WTC11 (cell line): Measurements from ENCODE around the gene RNF149. TPM values are rescaled to one million over a fixed set of nuclear protein-coding genes. Genes with fewer than 3 reads are reported as not detected.

Experiments
- ATAC-seq: fragments of 200-7000 bp; cut with Tn5 transposase; 2 replicates; pipeline ENCODE4 v1.10.0; 2021; ENCODE audit warnings: mild to moderate bottlenecking, moderate library complexity
- CTCF ChIA-PET: fragments of 300-600 bp; sonication (Branson Sonifier 250); formaldehyde crosslinking; loops from one replicate; lab custom pipeline; 2021; ENCODE audit warnings: antibody characterized with exemption; lab: Charles Lee
- POLR2A ChIA-PET: fragments of 350-600 bp; sonication (Branson Sonifier 250); formaldehyde crosslinking; loops from one replicate; lab custom pipeline; 2021; ENCODE audit warnings: antibody characterized with exemption; lab: Charles Lee
- DNase-seq: peaks from one replicate; pipeline ENCODE4 v3.0.0; 2021; ENCODE audit warnings: low spot score
- H3K27ac Mint-ChIP-seq: 2 replicates; pipeline ENCODE4 v1.8.0; 2021; ENCODE audit warnings: mixed read lengths
- H3K27me3 Mint-ChIP-seq: 2 replicates; pipeline ENCODE4 v1.8.0; 2021; ENCODE audit warnings: low read depth, mild to moderate bottlenecking, moderate library complexity, mixed read lengths
- H3K36me3 Mint-ChIP-seq: 2 replicates; pipeline ENCODE4 v1.8.0; 2021; ENCODE audit warnings: mixed read lengths
- H3K4me1 Mint-ChIP-seq: 2 replicates; pipeline ENCODE4 v1.8.0; 2022; ENCODE audit warnings: mixed read lengths
- H3K4me3 Mint-ChIP-seq: 2 replicates; pipeline ENCODE4 v1.8.0; 2021; ENCODE audit warnings: mild to moderate bottlenecking, moderate library complexity, mixed read lengths
- H3K9me3 Mint-ChIP-seq: 2 replicates; pipeline ENCODE4 v1.8.0; 2021; ENCODE audit warnings: mixed read lengths
- FOXP1 ChIP-seq: sonication (generic); formaldehyde crosslinking; IDR thresholded peaks from 2 replicates; pipeline ENCODE4 v1.8.0; 2022; ENCODE audit warnings: missing genetic modification reagents, mild to moderate bottlenecking, moderate library complexity, borderline replicate concordance
- HMGA2 ChIP-seq: fragments of 250-450 bp; sonication (Bioruptor Pico); IDR thresholded peaks from 2 replicates; pipeline ENCODE4 v1.4.0; 2021; ENCODE audit warnings: mild to moderate bottlenecking, moderate library complexity
- IRF2 ChIP-seq: sonication (generic); formaldehyde crosslinking; IDR thresholded peaks from 2 replicates; pipeline ENCODE4 v1.8.0; 2022; ENCODE audit warnings: low read depth, missing genetic modification reagents, borderline replicate concordance
- NFE2L1 ChIP-seq: sonication (generic); formaldehyde crosslinking; IDR thresholded peaks from 2 replicates; pipeline ENCODE4 v1.8.1; 2023; ENCODE audit warnings: missing genetic modification reagents
- NFYB ChIP-seq: sonication (generic); formaldehyde crosslinking; conservative IDR thresholded peaks from 2 replicates; pipeline ENCODE4 v1.8.0; 2022; ENCODE audit warnings: low read depth, missing genetic modification reagents
- NR1H2 ChIP-seq: sonication (generic); formaldehyde crosslinking; IDR thresholded peaks from 2 replicates; pipeline ENCODE4 v1.9.0; 2021; ENCODE audit warnings: mild to moderate bottlenecking, moderate library complexity, missing genetic modification reagents
- OVOL2 ChIP-seq: fragments of 250-450 bp; sonication (Bioruptor Pico); IDR thresholded peaks from 2 replicates; pipeline ENCODE4 v1.9.0; 2021; ENCODE audit warnings: mild to moderate bottlenecking, borderline replicate concordance
- SMAD4 ChIP-seq: sonication (generic); formaldehyde crosslinking; IDR thresholded peaks from 2 replicates; pipeline ENCODE4 v1.8.0; 2022; ENCODE audit warnings: mild to moderate bottlenecking, missing genetic modification reagents
- TEAD4 ChIP-seq: sonication (generic); formaldehyde crosslinking; IDR thresholded peaks from 2 replicates; pipeline ENCODE4 v1.8.0; 2022; ENCODE audit warnings: mild to moderate bottlenecking, missing genetic modification reagents
- ZNF219 ChIP-seq: sonication (generic); formaldehyde crosslinking; IDR thresholded peaks from 2 replicates; pipeline ENCODE4 v1.8.0; 2023; ENCODE audit warnings: missing genetic modification reagents, mild to moderate bottlenecking, borderline replicate concordance
- ZNF416 ChIP-seq: fragments of 250-450 bp; sonication (Bioruptor Pico); IDR thresholded peaks from 2 replicates; pipeline ENCODE4 v1.9.0; 2021; ENCODE audit warnings: mild to moderate bottlenecking, inconsistent platforms
- total RNA-seq: library from RNA; stranded (reverse); gene quantifications from 3 replicates; pipeline ENCODE4 v1.2.3, GENCODE V29; 2021
- TF ChIP-seq, protein P1 (sequence below): sonication (generic); formaldehyde crosslinking; IDR thresholded peaks from 2 replicates; pipeline ENCODE4 v1.8.1; 2022; ENCODE audit warnings: missing genetic modification reagents, borderline replicate concordance
- TF ChIP-seq, protein P2 (sequence below): sonication (generic); formaldehyde crosslinking; IDR thresholded peaks from 2 replicates; pipeline ENCODE4 v1.8.1; 2023; ENCODE audit warnings: mild to moderate bottlenecking, missing genetic modification reagents, moderate library complexity
- TF ChIP-seq, protein P3 (sequence below): sonication (generic); formaldehyde crosslinking; IDR thresholded peaks from 2 replicates; pipeline ENCODE4 v1.8.1; 2023; ENCODE audit warnings: mild to moderate bottlenecking, moderate library complexity, missing genetic modification reagents
- TF ChIP-seq, protein P4 (sequence below): fragments of 250-450 bp; sonication (Bioruptor Pico); IDR thresholded peaks from 2 replicates; pipeline ENCODE4 v1.9.0; 2021; ENCODE audit warnings: mild to moderate bottlenecking, borderline replicate concordance
- TF ChIP-seq, protein P5 (sequence below): sonication (generic); formaldehyde crosslinking; IDR thresholded peaks from 2 replicates; pipeline ENCODE4 v1.8.1; 2023; ENCODE audit warnings: mild to moderate bottlenecking, missing genetic modification reagents
- TF ChIP-seq, protein P6 (sequence below): sonication (generic); formaldehyde crosslinking; conservative IDR thresholded peaks from 2 replicates; pipeline ENCODE4 v1.8.1; 2023; ENCODE audit warnings: mild to moderate bottlenecking, low read depth, missing genetic modification reagents, moderate library complexity
- TF ChIP-seq, protein P7 (sequence below): fragments of 200-600 bp; IDR thresholded peaks from 2 replicates; pipeline ENCODE4 v1.8.0; 2022; ENCODE audit warnings: antibody characterized with exemption
- TF ChIP-seq, protein P8 (sequence below): sonication (generic); formaldehyde crosslinking; IDR thresholded peaks from 2 replicates; pipeline ENCODE4 v1.8.0; 2022; ENCODE audit warnings: mild to moderate bottlenecking, missing genetic modification reagents

RNF149 gene
- total RNA-seq, 1 experiment from 2014 or later, result 25.6 TPM

DNA sequence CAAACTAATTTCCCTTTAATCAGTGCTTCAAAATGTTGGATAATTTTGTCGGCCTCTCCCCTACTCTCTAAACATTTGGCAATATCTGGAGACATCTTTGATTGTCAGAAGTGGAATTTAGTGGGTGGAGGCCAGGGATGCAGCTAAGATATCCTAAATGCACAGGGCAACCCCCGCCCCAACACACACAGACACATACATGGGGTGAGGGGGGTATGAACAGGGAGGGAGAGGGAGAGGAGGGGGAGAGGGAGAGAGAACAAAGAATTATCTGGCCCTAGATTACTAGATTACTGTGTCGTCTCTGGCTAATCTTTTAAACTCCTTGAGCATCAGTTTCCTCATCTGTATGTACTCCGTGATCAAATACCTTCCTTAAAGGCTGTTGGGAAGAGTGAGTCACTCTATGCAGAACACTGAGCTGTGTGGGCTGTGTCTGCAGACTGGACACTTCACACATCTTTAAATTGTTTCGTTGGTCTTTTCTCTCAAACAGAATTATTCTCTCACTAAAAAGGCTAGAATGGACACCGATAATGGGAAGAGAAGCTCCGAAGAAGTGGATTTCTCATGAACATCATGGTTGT, 2.9 kb downstream of the RNF149 start (continued):
- TF ChIP-seq NFE2L1 (CRISPR knock-in tag), result no peak
- no peak for TF ChIP-seq HMGA2 (CRISPR knock-in tag)
- TF ChIP-seq NFYB (CRISPR knock-in tag), result no peak
- TF ChIP-seq ZNF416 (CRISPR knock-in tag), result no peak
- TF ChIP-seq, protein P1, sequence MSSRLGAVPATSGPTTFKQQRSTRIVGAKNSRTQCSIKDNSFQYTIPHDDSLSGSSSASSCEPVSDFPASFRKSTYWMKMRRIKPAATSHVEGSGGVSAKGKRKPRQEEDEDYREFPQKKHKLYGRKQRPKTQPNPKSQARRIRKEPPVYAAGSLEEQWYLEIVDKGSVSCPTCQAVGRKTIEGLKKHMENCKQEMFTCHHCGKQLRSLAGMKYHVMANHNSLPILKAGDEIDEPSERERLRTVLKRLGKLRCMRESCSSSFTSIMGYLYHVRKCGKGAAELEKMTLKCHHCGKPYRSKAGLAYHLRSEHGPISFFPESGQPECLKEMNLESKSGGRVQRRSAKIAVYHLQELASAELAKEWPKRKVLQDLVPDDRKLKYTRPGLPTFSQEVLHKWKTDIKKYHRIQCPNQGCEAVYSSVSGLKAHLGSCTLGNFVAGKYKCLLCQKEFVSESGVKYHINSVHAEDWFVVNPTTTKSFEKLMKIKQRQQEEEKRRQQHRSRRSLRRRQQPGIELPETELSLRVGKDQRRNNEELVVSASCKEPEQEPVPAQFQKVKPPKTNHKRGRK (CRISPR knock-in tag), result no peak

DNA sequence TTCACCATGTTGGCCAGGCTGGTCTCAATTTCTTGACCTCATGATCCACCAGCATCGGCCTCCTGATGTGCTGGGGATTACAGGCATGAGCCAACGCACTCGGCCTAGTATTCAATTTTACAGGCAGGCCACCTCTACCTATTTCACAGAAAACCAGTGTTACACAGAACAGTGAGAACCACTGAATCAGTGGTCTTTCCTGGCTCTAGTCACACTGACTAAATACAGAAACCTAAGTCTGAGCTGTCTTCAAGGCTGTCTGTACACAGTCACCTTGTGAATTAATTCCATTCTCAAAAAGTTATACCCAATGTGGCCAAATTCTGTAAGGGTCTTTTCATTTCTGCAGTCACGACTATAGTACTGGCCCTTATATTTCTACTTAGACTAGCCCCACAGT, 3.5 kb downstream of the RNF149 start:
- no peak for ATAC-seq
- Mint-ChIP-seq H3K9me3 (no peaks in the 10 kb centered on the region), H3K4me1 (peaks cover 46% of the 10 kb centered on the region), H3K27ac (0 out of 2 replicates have a peak overlapping the region, but pooled peaks have one; percentile 55), H3K27me3 (peaks cover 9% of the 10 kb centered on the region), H3K36me3 (peaks cover 15% of the 10 kb centered on the region), H3K4me3 (no peak overlapping the region; the same call in 1 of the 2 replicates)
- no peak for DNase-seq
- POLR2A ChIA-PET, result no interaction called here
- CTCF ChIA-PET, result no interaction called here
- TF ChIP-seq IRF2 (CRISPR knock-in tag) (no peak), TEAD4 (no peak), OVOL2 (CRISPR knock-in tag) (no peak), FOXP1 (CRISPR knock-in tag) (no peak), SMAD4 (CRISPR knock-in tag) (no peak), NR1H2 (CRISPR knock-in tag) (no peak), ZNF219 (no peak)
- TF ChIP-seq, protein P2, sequence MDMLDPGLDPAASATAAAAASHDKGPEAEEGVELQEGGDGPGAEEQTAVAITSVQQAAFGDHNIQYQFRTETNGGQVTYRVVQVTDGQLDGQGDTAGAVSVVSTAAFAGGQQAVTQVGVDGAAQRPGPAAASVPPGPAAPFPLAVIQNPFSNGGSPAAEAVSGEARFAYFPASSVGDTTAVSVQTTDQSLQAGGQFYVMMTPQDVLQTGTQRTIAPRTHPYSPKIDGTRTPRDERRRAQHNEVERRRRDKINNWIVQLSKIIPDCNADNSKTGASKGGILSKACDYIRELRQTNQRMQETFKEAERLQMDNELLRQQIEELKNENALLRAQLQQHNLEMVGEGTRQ (CRISPR knock-in tag), result no peak
- TF ChIP-seq, protein P3, sequence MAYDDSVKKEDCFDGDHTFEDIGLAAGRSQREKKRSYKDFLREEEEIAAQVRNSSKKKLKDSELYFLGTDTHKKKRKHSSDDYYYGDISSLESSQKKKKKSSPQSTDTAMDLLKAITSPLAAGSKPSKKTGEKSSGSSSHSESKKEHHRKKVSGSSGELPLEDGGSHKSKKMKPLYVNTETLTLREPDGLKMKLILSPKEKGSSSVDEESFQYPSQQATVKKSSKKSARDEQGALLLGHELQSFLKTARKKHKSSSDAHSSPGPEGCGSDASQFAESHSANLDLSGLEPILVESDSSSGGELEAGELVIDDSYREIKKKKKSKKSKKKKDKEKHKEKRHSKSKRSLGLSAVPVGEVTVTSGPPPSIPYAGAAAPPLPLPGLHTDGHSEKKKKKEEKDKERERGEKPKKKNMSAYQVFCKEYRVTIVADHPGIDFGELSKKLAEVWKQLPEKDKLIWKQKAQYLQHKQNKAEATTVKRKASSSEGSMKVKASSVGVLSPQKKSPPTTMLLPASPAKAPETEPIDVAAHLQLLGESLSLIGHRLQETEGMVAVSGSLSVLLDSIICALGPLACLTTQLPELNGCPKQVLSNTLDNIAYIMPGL, result no peak
- TF ChIP-seq, protein P4, sequence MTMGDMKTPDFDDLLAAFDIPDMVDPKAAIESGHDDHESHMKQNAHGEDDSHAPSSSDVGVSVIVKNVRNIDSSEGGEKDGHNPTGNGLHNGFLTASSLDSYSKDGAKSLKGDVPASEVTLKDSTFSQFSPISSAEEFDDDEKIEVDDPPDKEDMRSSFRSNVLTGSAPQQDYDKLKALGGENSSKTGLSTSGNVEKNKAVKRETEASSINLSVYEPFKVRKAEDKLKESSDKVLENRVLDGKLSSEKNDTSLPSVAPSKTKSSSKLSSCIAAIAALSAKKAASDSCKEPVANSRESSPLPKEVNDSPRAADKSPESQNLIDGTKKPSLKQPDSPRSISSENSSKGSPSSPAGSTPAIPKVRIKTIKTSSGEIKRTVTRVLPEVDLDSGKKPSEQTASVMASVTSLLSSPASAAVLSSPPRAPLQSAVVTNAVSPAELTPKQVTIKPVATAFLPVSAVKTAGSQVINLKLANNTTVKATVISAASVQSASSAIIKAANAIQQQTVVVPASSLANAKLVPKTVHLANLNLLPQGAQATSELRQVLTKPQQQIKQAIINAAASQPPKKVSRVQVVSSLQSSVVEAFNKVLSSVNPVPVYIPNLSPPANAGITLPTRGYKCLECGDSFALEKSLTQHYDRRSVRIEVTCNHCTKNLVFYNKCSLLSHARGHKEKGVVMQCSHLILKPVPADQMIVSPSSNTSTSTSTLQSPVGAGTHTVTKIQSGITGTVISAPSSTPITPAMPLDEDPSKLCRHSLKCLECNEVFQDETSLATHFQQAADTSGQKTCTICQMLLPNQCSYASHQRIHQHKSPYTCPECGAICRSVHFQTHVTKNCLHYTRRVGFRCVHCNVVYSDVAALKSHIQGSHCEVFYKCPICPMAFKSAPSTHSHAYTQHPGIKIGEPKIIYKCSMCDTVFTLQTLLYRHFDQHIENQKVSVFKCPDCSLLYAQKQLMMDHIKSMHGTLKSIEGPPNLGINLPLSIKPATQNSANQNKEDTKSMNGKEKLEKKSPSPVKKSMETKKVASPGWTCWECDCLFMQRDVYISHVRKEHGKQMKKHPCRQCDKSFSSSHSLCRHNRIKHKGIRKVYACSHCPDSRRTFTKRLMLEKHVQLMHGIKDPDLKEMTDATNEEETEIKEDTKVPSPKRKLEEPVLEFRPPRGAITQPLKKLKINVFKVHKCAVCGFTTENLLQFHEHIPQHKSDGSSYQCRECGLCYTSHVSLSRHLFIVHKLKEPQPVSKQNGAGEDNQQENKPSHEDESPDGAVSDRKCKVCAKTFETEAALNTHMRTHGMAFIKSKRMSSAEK (CRISPR knock-in tag), result no peak
- TF ChIP-seq, protein P5, sequence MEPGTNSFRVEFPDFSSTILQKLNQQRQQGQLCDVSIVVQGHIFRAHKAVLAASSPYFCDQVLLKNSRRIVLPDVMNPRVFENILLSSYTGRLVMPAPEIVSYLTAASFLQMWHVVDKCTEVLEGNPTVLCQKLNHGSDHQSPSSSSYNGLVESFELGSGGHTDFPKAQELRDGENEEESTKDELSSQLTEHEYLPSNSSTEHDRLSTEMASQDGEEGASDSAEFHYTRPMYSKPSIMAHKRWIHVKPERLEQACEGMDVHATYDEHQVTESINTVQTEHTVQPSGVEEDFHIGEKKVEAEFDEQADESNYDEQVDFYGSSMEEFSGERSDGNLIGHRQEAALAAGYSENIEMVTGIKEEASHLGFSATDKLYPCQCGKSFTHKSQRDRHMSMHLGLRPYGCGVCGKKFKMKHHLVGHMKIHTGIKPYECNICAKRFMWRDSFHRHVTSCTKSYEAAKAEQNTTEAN (CRISPR knock-in tag), result no peak
- TF ChIP-seq, protein P6, sequence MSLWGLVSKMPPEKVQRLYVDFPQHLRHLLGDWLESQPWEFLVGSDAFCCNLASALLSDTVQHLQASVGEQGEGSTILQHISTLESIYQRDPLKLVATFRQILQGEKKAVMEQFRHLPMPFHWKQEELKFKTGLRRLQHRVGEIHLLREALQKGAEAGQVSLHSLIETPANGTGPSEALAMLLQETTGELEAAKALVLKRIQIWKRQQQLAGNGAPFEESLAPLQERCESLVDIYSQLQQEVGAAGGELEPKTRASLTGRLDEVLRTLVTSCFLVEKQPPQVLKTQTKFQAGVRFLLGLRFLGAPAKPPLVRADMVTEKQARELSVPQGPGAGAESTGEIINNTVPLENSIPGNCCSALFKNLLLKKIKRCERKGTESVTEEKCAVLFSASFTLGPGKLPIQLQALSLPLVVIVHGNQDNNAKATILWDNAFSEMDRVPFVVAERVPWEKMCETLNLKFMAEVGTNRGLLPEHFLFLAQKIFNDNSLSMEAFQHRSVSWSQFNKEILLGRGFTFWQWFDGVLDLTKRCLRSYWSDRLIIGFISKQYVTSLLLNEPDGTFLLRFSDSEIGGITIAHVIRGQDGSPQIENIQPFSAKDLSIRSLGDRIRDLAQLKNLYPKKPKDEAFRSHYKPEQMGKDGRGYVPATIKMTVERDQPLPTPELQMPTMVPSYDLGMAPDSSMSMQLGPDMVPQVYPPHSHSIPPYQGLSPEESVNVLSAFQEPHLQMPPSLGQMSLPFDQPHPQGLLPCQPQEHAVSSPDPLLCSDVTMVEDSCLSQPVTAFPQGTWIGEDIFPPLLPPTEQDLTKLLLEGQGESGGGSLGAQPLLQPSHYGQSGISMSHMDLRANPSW (CRISPR knock-in tag), result no peak
- TF ChIP-seq, protein P7, sequence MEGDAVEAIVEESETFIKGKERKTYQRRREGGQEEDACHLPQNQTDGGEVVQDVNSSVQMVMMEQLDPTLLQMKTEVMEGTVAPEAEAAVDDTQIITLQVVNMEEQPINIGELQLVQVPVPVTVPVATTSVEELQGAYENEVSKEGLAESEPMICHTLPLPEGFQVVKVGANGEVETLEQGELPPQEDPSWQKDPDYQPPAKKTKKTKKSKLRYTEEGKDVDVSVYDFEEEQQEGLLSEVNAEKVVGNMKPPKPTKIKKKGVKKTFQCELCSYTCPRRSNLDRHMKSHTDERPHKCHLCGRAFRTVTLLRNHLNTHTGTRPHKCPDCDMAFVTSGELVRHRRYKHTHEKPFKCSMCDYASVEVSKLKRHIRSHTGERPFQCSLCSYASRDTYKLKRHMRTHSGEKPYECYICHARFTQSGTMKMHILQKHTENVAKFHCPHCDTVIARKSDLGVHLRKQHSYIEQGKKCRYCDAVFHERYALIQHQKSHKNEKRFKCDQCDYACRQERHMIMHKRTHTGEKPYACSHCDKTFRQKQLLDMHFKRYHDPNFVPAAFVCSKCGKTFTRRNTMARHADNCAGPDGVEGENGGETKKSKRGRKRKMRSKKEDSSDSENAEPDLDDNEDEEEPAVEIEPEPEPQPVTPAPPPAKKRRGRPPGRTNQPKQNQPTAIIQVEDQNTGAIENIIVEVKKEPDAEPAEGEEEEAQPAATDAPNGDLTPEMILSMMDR, result no peak
- TF ChIP-seq, protein P8, sequence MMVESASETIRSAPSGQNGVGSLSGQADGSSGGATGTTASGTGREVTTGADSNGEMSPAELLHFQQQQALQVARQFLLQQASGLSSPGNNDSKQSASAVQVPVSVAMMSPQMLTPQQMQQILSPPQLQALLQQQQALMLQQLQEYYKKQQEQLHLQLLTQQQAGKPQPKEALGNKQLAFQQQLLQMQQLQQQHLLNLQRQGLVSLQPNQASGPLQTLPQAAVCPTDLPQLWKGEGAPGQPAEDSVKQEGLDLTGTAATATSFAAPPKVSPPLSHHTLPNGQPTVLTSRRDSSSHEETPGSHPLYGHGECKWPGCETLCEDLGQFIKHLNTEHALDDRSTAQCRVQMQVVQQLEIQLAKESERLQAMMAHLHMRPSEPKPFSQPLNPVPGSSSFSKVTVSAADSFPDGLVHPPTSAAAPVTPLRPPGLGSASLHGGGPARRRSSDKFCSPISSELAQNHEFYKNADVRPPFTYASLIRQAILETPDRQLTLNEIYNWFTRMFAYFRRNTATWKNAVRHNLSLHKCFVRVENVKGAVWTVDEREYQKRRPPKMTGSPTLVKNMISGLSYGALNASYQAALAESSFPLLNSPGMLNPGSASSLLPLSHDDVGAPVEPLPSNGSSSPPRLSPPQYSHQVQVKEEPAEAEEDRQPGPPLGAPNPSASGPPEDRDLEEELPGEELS (CRISPR knock-in tag), result no peak
